ENCODE results near the gene PTPRN2. TPM values are rescaled to one million over a fixed set of nuclear protein-coding genes. Genes with fewer than 3 reads are reported as not detected.

The PTPRN2 gene
- total RNA-seq, 1 donor from 2014 or later: 11.4 TPM

GRCh38 chr7:158501393-158502067, 86.1 kb downstream of the PTPRN2 start:
- peaks cover 10% of the 10 kb centered on the region for H3K27me3 Mint-ChIP-seq
- TF ChIP-seq, protein P1, sequence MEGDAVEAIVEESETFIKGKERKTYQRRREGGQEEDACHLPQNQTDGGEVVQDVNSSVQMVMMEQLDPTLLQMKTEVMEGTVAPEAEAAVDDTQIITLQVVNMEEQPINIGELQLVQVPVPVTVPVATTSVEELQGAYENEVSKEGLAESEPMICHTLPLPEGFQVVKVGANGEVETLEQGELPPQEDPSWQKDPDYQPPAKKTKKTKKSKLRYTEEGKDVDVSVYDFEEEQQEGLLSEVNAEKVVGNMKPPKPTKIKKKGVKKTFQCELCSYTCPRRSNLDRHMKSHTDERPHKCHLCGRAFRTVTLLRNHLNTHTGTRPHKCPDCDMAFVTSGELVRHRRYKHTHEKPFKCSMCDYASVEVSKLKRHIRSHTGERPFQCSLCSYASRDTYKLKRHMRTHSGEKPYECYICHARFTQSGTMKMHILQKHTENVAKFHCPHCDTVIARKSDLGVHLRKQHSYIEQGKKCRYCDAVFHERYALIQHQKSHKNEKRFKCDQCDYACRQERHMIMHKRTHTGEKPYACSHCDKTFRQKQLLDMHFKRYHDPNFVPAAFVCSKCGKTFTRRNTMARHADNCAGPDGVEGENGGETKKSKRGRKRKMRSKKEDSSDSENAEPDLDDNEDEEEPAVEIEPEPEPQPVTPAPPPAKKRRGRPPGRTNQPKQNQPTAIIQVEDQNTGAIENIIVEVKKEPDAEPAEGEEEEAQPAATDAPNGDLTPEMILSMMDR (IDR thresholded peaks at IDR 0.05; ENCODE audit: unreplicated experiment): no peak
- no peak for DNase-seq (ENCODE audit: low spot score, unreplicated experiment)
- H3K36me3 Mint-ChIP-seq (ENCODE audit: insufficient read depth): no peaks in the 10 kb centered on the region
- no peak overlapping the region for H3K27ac Mint-ChIP-seq
- H3K4me3 Mint-ChIP-seq (ENCODE audit: low read depth): no peak overlapping the region
- no peaks in the 10 kb centered on the region for H3K9me3 Mint-ChIP-seq (ENCODE audit: low read depth)
- peaks cover 4% of the 10 kb centered on the region for H3K4me1 Mint-ChIP-seq (ENCODE audit: low read depth)

DNA sequence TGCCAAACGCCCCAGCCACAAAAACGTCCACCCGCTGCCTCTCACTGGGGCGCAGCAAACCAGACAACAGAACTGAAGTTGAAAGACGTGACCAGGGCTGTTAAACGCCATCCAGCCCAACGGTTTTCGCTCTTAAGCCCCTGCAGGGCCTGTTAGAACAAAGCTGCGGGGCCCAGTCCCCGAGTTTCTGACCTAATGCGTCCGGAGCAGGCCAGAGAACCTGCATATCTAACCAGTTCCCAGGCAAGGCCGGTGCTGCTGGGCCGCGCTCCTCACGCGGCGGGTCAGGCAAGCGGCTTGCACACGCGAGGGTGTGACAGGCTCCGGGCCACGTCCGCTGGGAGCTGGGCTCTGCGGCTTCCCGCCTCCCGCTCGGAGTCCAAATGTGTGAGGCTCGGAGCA, 87.0 kb downstream of the PTPRN2 start:
- no peaks in the 10 kb centered on the region for H3K9me3 Mint-ChIP-seq (ENCODE audit: low read depth)
- H3K27ac Mint-ChIP-seq: no peak overlapping the region
- DNase-seq (ENCODE audit: low spot score, unreplicated experiment): no peak

GRCh38 chr7:158499082-158499455, 88.6 kb downstream of the PTPRN2 start:
- Mint-ChIP-seq H3K27ac (no peak overlapping the region), H3K4me1 (ENCODE audit: low read depth) (peaks cover 4% of the 10 kb centered on the region)

More for the DNA sequence above, 87.0 kb downstream of the PTPRN2 start:
- Mint-ChIP-seq H3K36me3 (ENCODE audit: insufficient read depth) (no peaks in the 10 kb centered on the region), H3K4me1 (ENCODE audit: low read depth) (peaks cover 4% of the 10 kb centered on the region), H3K4me3 (ENCODE audit: low read depth) (no peak overlapping the region), H3K27me3 (peaks cover 11% of the 10 kb centered on the region)
- TF ChIP-seq, protein P1 (IDR thresholded peaks at IDR 0.05; ENCODE audit: unreplicated experiment): no peak

DNA sequence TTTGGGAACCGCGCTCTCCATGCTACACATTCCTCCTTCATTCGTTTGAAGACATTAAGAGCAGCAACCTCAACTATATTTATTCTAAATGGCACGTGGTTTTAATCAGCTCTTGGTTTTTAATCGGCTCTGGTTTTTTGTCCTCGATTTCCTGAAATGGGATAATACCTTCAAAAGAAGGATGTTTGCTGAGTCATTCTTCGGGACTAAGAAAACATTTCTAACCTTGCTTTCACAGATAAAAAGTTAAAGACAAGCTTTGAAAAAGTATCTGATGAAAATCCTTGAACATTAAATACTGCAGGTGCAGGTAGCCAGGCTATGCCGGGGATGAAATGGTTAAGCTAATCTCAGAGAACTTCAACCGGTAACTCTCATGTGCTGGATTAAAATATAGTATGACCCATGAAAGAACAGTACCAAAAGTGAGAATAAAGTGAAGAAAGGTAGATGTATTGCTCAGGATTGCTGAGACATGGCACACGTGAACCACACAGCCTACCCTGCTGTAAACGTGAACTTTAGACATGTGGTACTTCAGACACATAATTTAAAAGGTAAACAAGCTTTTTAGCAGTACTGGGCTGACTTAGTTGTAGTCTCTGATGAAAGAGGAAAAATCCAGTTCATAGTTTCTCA, 89.1 kb downstream of the PTPRN2 start:
- H3K9me3 Mint-ChIP-seq (ENCODE audit: low read depth): no peaks in the 10 kb centered on the region
- peaks cover 23% of the 10 kb centered on the region for H3K27me3 Mint-ChIP-seq
- H3K36me3 Mint-ChIP-seq (ENCODE audit: insufficient read depth): no peaks in the 10 kb centered on the region
- TF ChIP-seq, protein P1 (IDR thresholded peaks at IDR 0.05; ENCODE audit: unreplicated experiment): no peak
- H3K27ac Mint-ChIP-seq: no peak overlapping the region
- peaks cover 4% of the 10 kb centered on the region for H3K4me1 Mint-ChIP-seq (ENCODE audit: low read depth)
- H3K4me3 Mint-ChIP-seq (ENCODE audit: low read depth): no peak overlapping the region
- DNase-seq (ENCODE audit: low spot score, unreplicated experiment): no peak

More at GRCh38 chr7:158499082-158499455, 88.6 kb downstream of the PTPRN2 start:
- Mint-ChIP-seq H3K4me3 (ENCODE audit: low read depth) (no peak overlapping the region), H3K27me3 (peaks cover 23% of the 10 kb centered on the region), H3K36me3 (ENCODE audit: insufficient read depth) (no peaks in the 10 kb centered on the region), H3K9me3 (ENCODE audit: low read depth) (no peaks in the 10 kb centered on the region)
- DNase-seq (ENCODE audit: low spot score, unreplicated experiment): no peak
- TF ChIP-seq, protein P1 (IDR thresholded peaks at IDR 0.05; ENCODE audit: unreplicated experiment): no peak

DNA sequence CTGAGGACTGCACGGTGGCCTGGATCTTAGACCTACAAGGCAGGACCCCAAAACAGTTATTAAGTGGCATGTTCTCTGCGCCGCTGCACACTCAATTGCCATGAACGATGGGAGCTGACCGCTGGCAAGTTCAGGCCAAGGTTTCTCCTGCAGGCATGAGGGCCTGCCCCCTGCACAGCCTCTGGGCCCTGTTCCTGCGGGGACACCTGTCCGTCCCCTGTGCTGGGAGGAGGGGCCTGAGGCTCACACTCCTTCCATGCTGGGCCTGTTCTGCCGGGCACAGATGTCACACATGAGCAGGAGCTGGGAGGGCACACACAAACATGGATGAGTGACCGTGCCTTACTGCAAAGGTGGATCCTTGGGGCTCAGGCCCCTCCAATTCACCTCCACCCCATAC, 90.0 kb downstream of the PTPRN2 start:
- Mint-ChIP-seq H3K36me3 (ENCODE audit: insufficient read depth) (no peaks in the 10 kb centered on the region), H3K27me3 (peaks cover 19% of the 10 kb centered on the region), H3K4me3 (ENCODE audit: low read depth) (no peak overlapping the region), H3K9me3 (ENCODE audit: low read depth) (no peaks in the 10 kb centered on the region), H3K27ac (no peak overlapping the region), H3K4me1 (ENCODE audit: low read depth) (peaks cover 4% of the 10 kb centered on the region)
- no peak for DNase-seq (ENCODE audit: low spot score, unreplicated experiment)
- TF ChIP-seq, protein P1 (IDR thresholded peaks at IDR 0.05; ENCODE audit: unreplicated experiment): no peak
